Liver (tissue), 9 donors: Measurements from ENCODE around the gene MRTFB. TPM values are rescaled to one million over a fixed set of nuclear protein-coding genes. Genes with fewer than 3 reads are reported as not detected.

Experiments used
- DNase-seq: peaks from one replicate; pipeline ENCODE4 v3.0.0-alpha.2; 2017; ENCODE audit warnings: low spot score
- H3K27ac ChIP-seq, 2 donors: one replicate each; pipeline ENCODE4 v1.7.0; 2013; ENCODE audit warnings: inconsistent platforms in 2 of 2, low read length in 2 of 2, control low read depth in 1 of 2, low read depth in 1 of 2, mild to moderate bottlenecking in 1 of 2
- H3K27me3 ChIP-seq, 4 donors: one replicate each; pipeline versions ENCODE4 v1.6.1 to v1.7.0; 2013; ENCODE audit warnings: low read length in 3 of 4, inconsistent platforms in 1 of 4, mild to moderate bottlenecking in 1 of 4, moderate library complexity in 1 of 4; ENCODE audit not compliant: control insufficient read depth in 4 of 4, insufficient read depth in 4 of 4
- H3K36me3 ChIP-seq, 4 donors: one replicate each; pipeline versions ENCODE4 v1.6.1 to v1.7.0; 2013; ENCODE audit warnings: low read length in 3 of 4, mild to moderate bottlenecking in 3 of 4, low read depth in 1 of 4, moderate library complexity in 1 of 4; ENCODE audit not compliant: control insufficient read depth in 4 of 4, insufficient read depth in 3 of 4
- H3K4me1 ChIP-seq, 4 donors: one replicate each; pipeline versions ENCODE4 v1.6.1 to v1.7.0; 2013; ENCODE audit warnings: low read length in 3 of 4, mild to moderate bottlenecking in 3 of 4, moderate library complexity in 1 of 4; ENCODE audit not compliant: control insufficient read depth in 4 of 4, insufficient read depth in 4 of 4
- H3K4me3 ChIP-seq, 3 donors: one replicate each; pipeline versions ENCODE4 v1.6.1 to v1.7.0; 2013; ENCODE audit warnings: low read length in 3 of 3, control low read depth in 1 of 3, low read depth in 1 of 3, mild to moderate bottlenecking in 1 of 3
- H3K9ac ChIP-seq, 2 donors: one replicate each; pipeline ENCODE4 v1.7.0; 2013; ENCODE audit warnings: low read length in 2 of 2, mild to moderate bottlenecking in 2 of 2, moderate library complexity in 2 of 2, control low read depth in 1 of 2, low read depth in 1 of 2
- H3K9me3 ChIP-seq, 4 donors: one replicate each; pipeline versions ENCODE4 v1.6.1 to v1.7.0; 2013; ENCODE audit warnings: low read length in 3 of 4; ENCODE audit not compliant: control insufficient read depth in 4 of 4
- EGR1 ChIP-seq, 2 donors: IDR thresholded peaks; 2 replicates each; pipeline ENCODE4 v1.6.1; 2016 to 2018; ENCODE audit warnings: antibody characterized with exemption in 2 of 2, low read depth in 2 of 2
- FOXA1 ChIP-seq: IDR thresholded peaks from 2 replicates; pipeline ENCODE4 v1.6.1; 2016; ENCODE audit warnings: antibody characterized with exemption
- FOXA2 ChIP-seq: IDR thresholded peaks from 2 replicates; pipeline ENCODE4 v1.6.1; 2016; ENCODE audit warnings: antibody characterized with exemption
- GABPA ChIP-seq, 2 donors: IDR thresholded peaks in 1 of 2; conservative IDR thresholded peaks in 1 of 2; 2 replicates each; pipeline ENCODE4 v1.6.1; 2016; ENCODE audit warnings: antibody characterized with exemption in 2 of 2, mild to moderate bottlenecking in 1 of 2, moderate library complexity in 1 of 2
- HNF4A ChIP-seq, 2 donors: conservative IDR thresholded peaks; 2 replicates each; pipeline ENCODE4 v1.6.1; 2016; ENCODE audit warnings: antibody characterized with exemption in 2 of 2, mild to moderate bottlenecking in 2 of 2
- HNF4G ChIP-seq: IDR thresholded peaks from 2 replicates; pipeline ENCODE4 v1.6.1; 2016; ENCODE audit warnings: antibody characterized with exemption
- JUND ChIP-seq, 2 donors: IDR thresholded peaks; 2 replicates each; pipeline ENCODE4 v1.6.1; 2016; ENCODE audit warnings: antibody characterized with exemption in 2 of 2
- NR2F2 ChIP-seq: IDR thresholded peaks from 2 replicates; pipeline ENCODE4 v1.6.1; 2016; ENCODE audit warnings: antibody characterized with exemption
- RAD21 ChIP-seq, 2 donors: IDR thresholded peaks; 2 replicates each; pipeline ENCODE4 v1.6.1; 2016; ENCODE audit warnings: antibody characterized with exemption in 2 of 2, mild to moderate bottlenecking in 2 of 2
- REST ChIP-seq: IDR thresholded peaks from 2 replicates; pipeline ENCODE4 v1.6.1; 2016; ENCODE audit warnings: antibody characterized with exemption, mild to moderate bottlenecking
- RXRA ChIP-seq, 2 donors: IDR thresholded peaks; 2 replicates each; pipeline ENCODE4 v1.6.1; 2017 to 2018; ENCODE audit warnings: antibody characterized with exemption in 2 of 2, mild to moderate bottlenecking in 1 of 2
- SP1 ChIP-seq: IDR thresholded peaks from 2 replicates; pipeline ENCODE4 v1.6.1; 2018; ENCODE audit warnings: antibody characterized with exemption, mild to moderate bottlenecking
- TAF1 ChIP-seq: conservative IDR thresholded peaks from 2 replicates; pipeline ENCODE4 v1.6.1; 2016; ENCODE audit warnings: antibody characterized with exemption, mild to moderate bottlenecking
- YY1 ChIP-seq: IDR thresholded peaks from 2 replicates; pipeline ENCODE4 v1.6.1; 2016; ENCODE audit warnings: antibody characterized with exemption, mild to moderate bottlenecking
- WGBS: extraction: QIAGEN DNeasy Blood & Tissue Kit; methylation state at CpG from one replicate; pipeline ENCODE4 v1.1.7; 2013; 5-methylcytosine and 5-hydroxymethylcytosine counted together
- polyA plus RNA-seq, 2 donors: library from polyadenylated mRNA; stranded (reverse) in 1 of 2; unstranded in 1 of 2; fragments of 200-250 nt in 1 of 2; fragments of >200 nt in 1 of 2; fragmentation: Nextera tagmentation in 1 of 2; extraction: Ambion mirVana in 1 of 2; gene quantifications; one replicate each; pipeline versions ENCODE4 v1.2.1 to v1.2.3, GENCODE V29; 2013 to 2015
- total RNA-seq, 2 donors: library from RNA; depleted of rRNA; stranded (reverse); fragments of >200 nt; gene quantifications; one replicate each; pipeline ENCODE4 v1.2.3, GENCODE V29; 2014
- TF ChIP-seq, protein P1 (sequence below): IDR thresholded peaks from 2 replicates; pipeline ENCODE4 v1.6.1; 2016; ENCODE audit warnings: antibody characterized with exemption
- TF ChIP-seq, protein P2 (sequence below): fragments of 150-350 bp; IDR thresholded peaks from 2 replicates; pipeline ENCODE4 v1.5.1; 2017; ENCODE audit warnings: improper control_type of control experiment, low read depth, low read length; ENCODE audit not compliant: missing input control
- TF ChIP-seq, protein P3 (sequence below): IDR thresholded peaks from 2 replicates; pipeline ENCODE4 v1.6.1; 2016; ENCODE audit warnings: antibody characterized with exemption
- TF ChIP-seq, protein P4 (sequence below): IDR thresholded peaks from 2 replicates; pipeline ENCODE4 v1.6.1; 2016; ENCODE audit warnings: antibody characterized with exemption
- donor health status: healthy.
- donor health status: healthy.
- donor health status: healthy.
- donor health status: healthy.
- donor health status: healthy.

Gene MRTFB
- total and polyA plus RNA-seq, 4 donors, result 4.1 to 14.2 (median 5.8) TPM

DNA sequence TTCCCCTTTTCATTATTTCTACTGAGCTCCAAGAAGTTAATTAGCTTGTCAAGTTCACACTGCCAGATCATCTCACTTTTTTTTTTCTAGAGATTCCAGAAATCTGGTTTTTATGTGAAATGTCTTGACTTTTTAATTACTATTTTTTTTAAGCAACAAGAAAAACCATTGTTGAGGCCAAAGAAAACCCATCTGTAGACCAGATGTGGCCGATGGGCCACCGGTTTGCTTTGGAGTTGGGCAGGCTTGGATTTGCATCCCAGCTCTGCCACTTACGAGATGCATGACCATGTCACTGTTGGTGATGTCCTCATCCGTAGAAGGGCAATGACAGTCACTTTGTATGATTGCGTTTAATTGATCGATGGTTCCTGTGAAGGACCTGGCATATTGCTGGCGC lies 34.2 kb upstream of the MRTFB start:
- H3K27ac ChIP-seq, result no peak overlapping the region
- 94% methylated on average over 7 of the region's 7 CpGs for WGBS
- DNase-seq, result no peak
- H3K9ac ChIP-seq, result no peak overlapping the region
- no peaks in the 10 kb centered on the region for H3K27me3 ChIP-seq
- no peaks in the 10 kb centered on the region for H3K36me3 ChIP-seq
- H3K4me1 ChIP-seq, result no peaks in the 10 kb centered on the region
- peaks cover 0 to 5% (median 3%) of the 10 kb centered on the region in 4 donors for H3K9me3 ChIP-seq
- TF ChIP-seq FOXA2 (no peak), FOXA1 (no peak), RXRA (IDR thresholded peaks at IDR 0.05) (no peak), REST (no peak), TAF1 (no peak), YY1 (no peak), RAD21 (IDR thresholded peaks at IDR 0.05) (no peak), HNF4G (no peak), JUND (IDR thresholded peaks at IDR 0.05) (no peak), HNF4A (conservative IDR thresholded peaks at IDR 0.05) (no peak), NR2F2 (no peak), EGR1 (IDR thresholded peaks at IDR 0.05; ENCODE audit: low read depth in 2 of 2) (no peak), GABPA (IDR thresholded peaks at IDR 0.05 in 1 of 2, conservative IDR thresholded peaks at IDR 0.05 in 1 of 2) (no peak), SP1 (no peak)
- TF ChIP-seq, protein P1, sequence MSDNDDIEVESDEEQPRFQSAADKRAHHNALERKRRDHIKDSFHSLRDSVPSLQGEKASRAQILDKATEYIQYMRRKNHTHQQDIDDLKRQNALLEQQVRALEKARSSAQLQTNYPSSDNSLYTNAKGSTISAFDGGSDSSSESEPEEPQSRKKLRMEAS, result no peak
- TF ChIP-seq, protein P2, sequence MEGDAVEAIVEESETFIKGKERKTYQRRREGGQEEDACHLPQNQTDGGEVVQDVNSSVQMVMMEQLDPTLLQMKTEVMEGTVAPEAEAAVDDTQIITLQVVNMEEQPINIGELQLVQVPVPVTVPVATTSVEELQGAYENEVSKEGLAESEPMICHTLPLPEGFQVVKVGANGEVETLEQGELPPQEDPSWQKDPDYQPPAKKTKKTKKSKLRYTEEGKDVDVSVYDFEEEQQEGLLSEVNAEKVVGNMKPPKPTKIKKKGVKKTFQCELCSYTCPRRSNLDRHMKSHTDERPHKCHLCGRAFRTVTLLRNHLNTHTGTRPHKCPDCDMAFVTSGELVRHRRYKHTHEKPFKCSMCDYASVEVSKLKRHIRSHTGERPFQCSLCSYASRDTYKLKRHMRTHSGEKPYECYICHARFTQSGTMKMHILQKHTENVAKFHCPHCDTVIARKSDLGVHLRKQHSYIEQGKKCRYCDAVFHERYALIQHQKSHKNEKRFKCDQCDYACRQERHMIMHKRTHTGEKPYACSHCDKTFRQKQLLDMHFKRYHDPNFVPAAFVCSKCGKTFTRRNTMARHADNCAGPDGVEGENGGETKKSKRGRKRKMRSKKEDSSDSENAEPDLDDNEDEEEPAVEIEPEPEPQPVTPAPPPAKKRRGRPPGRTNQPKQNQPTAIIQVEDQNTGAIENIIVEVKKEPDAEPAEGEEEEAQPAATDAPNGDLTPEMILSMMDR, result no peak
- TF ChIP-seq, protein P3, sequence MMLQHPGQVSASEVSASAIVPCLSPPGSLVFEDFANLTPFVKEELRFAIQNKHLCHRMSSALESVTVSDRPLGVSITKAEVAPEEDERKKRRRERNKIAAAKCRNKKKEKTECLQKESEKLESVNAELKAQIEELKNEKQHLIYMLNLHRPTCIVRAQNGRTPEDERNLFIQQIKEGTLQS, result no peak
- TF ChIP-seq, protein P4, sequence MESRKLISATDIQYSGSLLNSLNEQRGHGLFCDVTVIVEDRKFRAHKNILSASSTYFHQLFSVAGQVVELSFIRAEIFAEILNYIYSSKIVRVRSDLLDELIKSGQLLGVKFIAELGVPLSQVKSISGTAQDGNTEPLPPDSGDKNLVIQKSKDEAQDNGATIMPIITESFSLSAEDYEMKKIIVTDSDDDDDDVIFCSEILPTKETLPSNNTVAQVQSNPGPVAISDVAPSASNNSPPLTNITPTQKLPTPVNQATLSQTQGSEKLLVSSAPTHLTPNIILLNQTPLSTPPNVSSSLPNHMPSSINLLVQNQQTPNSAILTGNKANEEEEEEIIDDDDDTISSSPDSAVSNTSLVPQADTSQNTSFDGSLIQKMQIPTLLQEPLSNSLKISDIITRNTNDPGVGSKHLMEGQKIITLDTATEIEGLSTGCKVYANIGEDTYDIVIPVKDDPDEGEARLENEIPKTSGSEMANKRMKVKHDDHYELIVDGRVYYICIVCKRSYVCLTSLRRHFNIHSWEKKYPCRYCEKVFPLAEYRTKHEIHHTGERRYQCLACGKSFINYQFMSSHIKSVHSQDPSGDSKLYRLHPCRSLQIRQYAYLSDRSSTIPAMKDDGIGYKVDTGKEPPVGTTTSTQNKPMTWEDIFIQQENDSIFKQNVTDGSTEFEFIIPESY, result no peak
- H3K4me3 ChIP-seq, result no peak overlapping the region
